Muscle layer of duodenum (tissue), 2 donors: ENCODE data around the gene RAG2.

Experiments used
- H3K27ac ChIP-seq: one replicate; pipeline ENCODE4 v1.7.0; 2013; ENCODE audit warnings: mild to moderate bottlenecking, low read length
- H3K27me3 ChIP-seq: one replicate; pipeline ENCODE4 v1.7.0; 2013; ENCODE audit warnings: low read depth, mild to moderate bottlenecking, control low read depth, low read length
- H3K36me3 ChIP-seq, 2 donors: one replicate each; pipeline ENCODE4 v1.7.0; 2013; ENCODE audit warnings: low read length in 2 of 2, control low read depth in 1 of 2, mild to moderate bottlenecking in 1 of 2; ENCODE audit not compliant: insufficient read depth in 2 of 2, control insufficient read depth in 1 of 2
- H3K4me1 ChIP-seq, 2 donors: one replicate each; pipeline ENCODE4 v1.7.0; 2013; ENCODE audit warnings: low read length in 2 of 2, mild to moderate bottlenecking in 2 of 2, control low read depth in 1 of 2, moderate library complexity in 1 of 2; ENCODE audit not compliant: insufficient read depth in 2 of 2, control insufficient read depth in 1 of 2
- H3K4me3 ChIP-seq, 2 donors: one replicate each; pipeline ENCODE4 v1.7.0; 2013; ENCODE audit warnings: low read length in 2 of 2, low read depth in 1 of 2, mild to moderate bottlenecking in 1 of 2
- H3K9me3 ChIP-seq, 2 donors: one replicate each; pipeline ENCODE4 v1.7.0; 2013; ENCODE audit warnings: low read length in 2 of 2, control low read depth in 1 of 2, mild to moderate bottlenecking in 1 of 2; ENCODE audit not compliant: control insufficient read depth in 1 of 2
- donor health status: healthy.

The RAG2 gene

DNA sequence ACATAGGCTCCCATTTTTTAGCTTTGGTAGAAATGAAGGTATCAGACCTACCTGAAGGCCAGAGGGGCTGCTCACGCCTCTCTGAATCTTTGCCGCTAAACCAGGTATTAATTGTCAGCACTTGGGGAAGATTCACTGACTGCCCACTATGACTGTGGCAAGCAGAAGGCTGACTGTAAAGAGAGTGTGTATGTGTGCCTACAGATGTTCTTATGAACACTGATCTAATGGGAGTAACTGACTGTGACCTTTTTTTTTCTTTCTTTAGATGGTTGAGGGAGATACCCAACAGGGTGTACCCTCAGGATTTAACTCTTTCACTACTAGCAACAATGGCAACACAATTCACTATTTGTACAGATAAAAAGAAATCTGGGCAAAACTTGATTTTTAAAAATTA lies at the start of gene RAG2:
Gene RAG2 (minus strand): TSS at position 186 of the 400 bp plus-strand sequence. CDS start 4,068 bp downstream, outside the sequence.
- Histone ChIP-seq H3K4me1 (peaks cover 0 to 11% of the 10 kb centered on the region in 2 donors), H3K27me3 (no peaks in the 10 kb centered on the region), H3K9me3 (no peaks in the 10 kb centered on the region), H3K27ac (no peak within 1 kb of the TSS), H3K36me3 (no peaks in the 10 kb centered on the region), H3K4me3 (no peak within 1 kb of the TSS)

DNA sequence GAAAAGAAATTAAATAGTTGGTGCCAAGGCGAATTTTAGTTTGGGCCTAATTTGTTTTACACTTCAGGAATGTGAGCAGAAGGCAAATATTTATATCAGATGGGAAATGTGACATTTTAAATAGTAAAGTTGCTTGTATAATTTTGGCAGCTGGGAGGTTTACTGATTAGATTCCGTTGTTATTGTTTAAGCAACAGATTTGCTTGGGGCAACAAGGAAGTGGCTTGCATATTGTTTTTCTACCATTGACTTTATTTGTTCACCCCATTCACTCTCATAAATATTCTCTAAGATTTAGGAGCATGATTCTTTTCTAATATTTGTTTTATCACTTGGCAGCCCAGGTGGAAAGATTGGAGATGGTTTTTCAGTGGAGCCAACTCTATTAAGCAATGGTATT lies 40.5 kb upstream of the RAG2 start:
- H3K36me3 ChIP-seq, result peaks cover 0 to 5% of the 10 kb centered on the region in 2 donors
- no peak overlapping the region for H3K4me3 ChIP-seq
- H3K4me1 ChIP-seq, result peaks cover 0 to 3% of the 10 kb centered on the region in 2 donors
- no peak overlapping the region for H3K27ac ChIP-seq
- no peaks in the 10 kb centered on the region for H3K9me3 ChIP-seq
- no peaks in the 10 kb centered on the region for H3K27me3 ChIP-seq

DNA sequence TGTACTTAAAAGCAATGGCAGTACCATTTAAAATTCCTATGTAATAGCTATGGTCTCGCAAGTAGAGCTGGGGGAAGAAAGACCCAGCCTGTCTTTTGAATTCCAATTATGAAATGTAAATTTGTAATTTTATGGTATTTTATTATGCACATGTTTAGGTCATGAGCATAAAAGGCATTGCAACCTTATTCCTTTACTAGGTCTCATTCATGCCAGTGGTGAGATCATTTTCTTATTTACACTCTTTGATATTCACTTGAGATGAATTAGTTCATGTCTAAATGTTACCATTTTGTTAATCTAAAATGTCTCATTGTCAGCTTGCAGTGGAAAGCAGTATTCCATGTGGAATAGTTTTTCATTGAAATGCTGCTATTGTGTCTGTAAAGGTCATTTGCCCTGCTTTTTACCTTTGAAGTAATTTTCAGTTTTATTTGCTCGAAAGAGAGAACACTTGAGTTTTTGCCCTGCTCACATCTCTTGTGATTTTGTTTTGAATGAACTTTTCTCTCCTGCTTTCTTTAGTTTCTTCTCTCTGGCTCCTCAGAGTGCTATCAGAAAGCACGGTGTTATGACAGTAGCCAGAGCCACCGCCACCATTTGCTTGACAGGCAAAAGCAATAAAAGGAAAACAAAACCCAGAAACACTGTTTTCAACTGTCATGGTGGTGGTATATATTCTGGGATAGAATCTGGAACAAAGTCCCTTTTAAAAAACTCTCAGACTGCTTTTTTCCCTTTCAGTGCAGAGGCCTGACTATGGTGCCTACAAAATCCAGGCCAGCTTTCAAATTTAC lies 37.2 kb upstream of the RAG2 start:
- Histone ChIP-seq H3K27ac (peak overlapping the region; percentile 70), H3K4me3 (no peak overlapping the region), H3K4me1 (peaks cover 0 to 3% of the 10 kb centered on the region in 2 donors)

DNA sequence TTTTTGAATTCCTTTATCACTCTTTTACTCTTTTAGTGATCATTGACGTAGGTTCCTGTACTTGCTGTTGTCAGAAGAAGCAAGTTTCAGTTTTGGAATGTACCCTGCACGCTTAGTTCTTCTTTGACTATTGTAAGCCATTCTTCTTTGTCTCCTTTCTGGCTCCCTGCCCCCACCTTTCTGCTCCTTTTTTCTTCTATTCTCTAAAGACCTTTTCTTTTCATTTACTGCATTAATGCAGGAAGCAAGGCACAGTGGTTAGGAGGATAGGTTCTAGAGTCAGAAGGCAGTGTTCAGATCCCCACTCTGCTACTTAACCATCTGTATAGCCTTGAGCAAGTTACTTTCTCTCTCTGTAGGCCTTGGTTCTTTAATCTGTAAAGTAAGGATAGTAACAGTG lies 33.7 kb upstream of the RAG2 start:
- Histone ChIP-seq H3K27ac (no peak overlapping the region), H3K27me3 (no peaks in the 10 kb centered on the region), H3K4me3 (no peak overlapping the region), H3K9me3 (no peaks in the 10 kb centered on the region), H3K36me3 (no peaks in the 10 kb centered on the region), H3K4me1 (peaks cover 0 to 6% of the 10 kb centered on the region in 2 donors)

More for the DNA sequence above, 37.2 kb upstream of the RAG2 start:
- no peaks in the 10 kb centered on the region for H3K27me3 ChIP-seq
- H3K9me3 ChIP-seq, result no peaks in the 10 kb centered on the region
- peaks cover 0 to 5% of the 10 kb centered on the region in 2 donors for H3K36me3 ChIP-seq

DNA sequence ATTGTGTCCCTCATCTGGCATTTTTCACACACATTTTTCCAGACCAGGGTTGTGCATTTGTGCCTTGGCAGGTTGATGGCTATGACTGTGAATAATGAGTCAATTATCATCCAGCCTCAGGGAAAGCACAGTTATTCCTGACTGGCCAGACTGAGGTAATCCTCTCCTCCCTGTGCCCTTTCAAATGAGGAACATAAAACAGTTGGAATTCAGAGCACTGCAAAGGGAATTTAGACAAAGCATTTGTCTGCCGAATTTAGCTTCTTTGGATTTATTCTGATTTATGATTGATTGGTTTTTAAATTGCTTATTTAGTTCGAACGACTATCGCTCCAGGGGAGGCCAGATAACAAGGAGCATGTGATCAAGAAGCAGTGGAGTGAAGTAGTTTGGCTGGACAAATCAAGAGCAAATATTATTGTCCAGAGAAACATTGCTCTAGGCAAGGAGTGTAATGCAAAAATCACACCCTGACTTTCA lies 30.8 kb upstream of the RAG2 start:
- Histone ChIP-seq H3K36me3 (no peaks in the 10 kb centered on the region), H3K27me3 (no peaks in the 10 kb centered on the region), H3K27ac (no peak overlapping the region), H3K9me3 (no peaks in the 10 kb centered on the region), H3K4me3 (no peak overlapping the region), H3K4me1 (peaks cover 0 to 3% of the 10 kb centered on the region in 2 donors)

DNA sequence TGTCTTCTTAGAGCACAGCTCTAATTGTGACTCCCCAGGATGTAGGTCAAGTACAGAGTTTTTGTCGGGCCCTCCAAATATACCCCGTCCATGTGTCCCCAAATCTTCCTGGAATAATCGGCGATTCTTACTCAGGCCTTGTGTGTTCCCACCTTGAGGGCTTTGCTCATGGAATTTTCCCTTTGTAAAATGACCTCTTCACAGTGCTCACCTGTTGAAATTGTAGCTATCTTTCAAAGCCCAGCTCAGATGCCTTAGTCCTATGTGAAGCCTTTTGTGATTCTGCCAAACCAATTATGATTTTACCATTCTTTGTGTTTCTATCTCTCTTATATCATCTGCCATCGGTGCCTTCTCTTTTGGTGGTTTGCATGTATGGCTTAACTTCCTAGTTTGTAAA lies 30.1 kb upstream of the RAG2 start:
- no peak overlapping the region for H3K27ac ChIP-seq
- H3K4me1 ChIP-seq, result peaks cover 0 to 3% of the 10 kb centered on the region in 2 donors

DNA sequence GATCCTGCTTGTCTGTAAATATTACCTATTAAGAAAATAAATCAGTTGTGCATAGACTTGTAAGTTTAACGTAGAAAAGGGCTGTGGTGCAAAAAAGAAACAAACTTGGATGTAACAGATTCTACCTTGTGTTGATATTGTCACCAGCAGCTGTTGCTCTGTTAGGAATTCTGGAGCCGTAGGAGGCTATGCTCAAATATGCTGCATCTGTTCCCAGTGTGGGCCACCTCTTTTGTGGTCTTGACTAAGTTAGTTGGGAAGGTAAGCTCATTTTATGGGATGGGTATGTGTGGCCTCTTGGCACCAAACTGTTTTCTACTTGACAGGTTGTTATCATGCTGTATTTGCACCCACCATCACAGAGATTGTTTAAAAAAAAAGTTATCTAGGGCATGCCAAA lies 29.4 kb upstream of the RAG2 start:
- Histone ChIP-seq H3K27ac (no peak overlapping the region), H3K4me3 (no peak overlapping the region), H3K9me3 (no peaks in the 10 kb centered on the region), H3K27me3 (no peaks in the 10 kb centered on the region), H3K36me3 (no peaks in the 10 kb centered on the region), H3K4me1 (peaks cover 0 to 3% of the 10 kb centered on the region in 2 donors)

More for the DNA sequence above, 30.1 kb upstream of the RAG2 start:
- H3K4me3 ChIP-seq, result no peak overlapping the region
- H3K36me3 ChIP-seq, result no peaks in the 10 kb centered on the region
- no peaks in the 10 kb centered on the region for H3K27me3 ChIP-seq
- H3K9me3 ChIP-seq, result no peaks in the 10 kb centered on the region

DNA sequence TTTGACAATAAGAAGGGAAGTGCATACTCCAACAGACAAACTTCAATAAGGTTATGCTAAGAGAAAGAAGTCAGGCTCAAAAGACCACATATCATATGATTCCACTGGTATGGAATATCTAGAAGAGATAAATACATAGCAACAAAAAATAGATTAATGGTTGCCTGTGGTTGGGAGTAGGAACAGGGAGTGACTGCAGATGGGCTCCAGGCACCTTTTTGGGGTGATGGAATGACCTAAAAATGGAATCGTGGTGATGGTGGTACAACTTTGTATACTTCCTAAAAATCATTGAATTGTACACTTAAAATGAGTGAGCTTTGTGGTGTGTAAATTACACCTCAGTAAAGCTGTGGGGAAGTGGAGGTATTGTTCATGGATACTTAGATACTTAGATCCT lies 29.0 kb upstream of the RAG2 start:
- H3K27me3 ChIP-seq, result no peaks in the 10 kb centered on the region
- H3K9me3 ChIP-seq, result no peaks in the 10 kb centered on the region
- no peaks in the 10 kb centered on the region for H3K36me3 ChIP-seq
- no peak overlapping the region for H3K4me3 ChIP-seq
- peaks cover 0 to 3% of the 10 kb centered on the region in 2 donors for H3K4me1 ChIP-seq
- no peak overlapping the region for H3K27ac ChIP-seq

DNA sequence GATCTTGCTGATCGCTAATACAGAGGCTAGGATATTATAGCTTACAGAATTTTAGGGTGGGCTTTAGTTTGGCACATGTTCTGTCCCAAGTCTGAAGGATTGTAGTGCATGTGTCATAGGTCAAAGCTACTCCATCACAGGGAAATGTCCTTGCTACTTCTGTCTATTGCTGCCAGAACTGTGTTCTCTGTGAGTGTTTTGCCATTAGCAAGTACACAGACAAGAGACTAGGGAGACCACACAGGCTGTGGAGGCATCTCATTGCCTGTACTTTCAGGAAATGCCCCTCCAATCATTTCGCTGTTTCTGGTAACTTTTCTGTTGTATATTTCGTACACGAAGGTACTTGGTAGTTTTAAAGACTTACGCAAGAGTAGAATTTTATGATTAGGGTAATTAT lies 25.5 kb upstream of the RAG2 start:
- no peaks in the 10 kb centered on the region for H3K36me3 ChIP-seq
- no peak overlapping the region for H3K4me3 ChIP-seq
- H3K27me3 ChIP-seq, result no peaks in the 10 kb centered on the region
- H3K27ac ChIP-seq, result no peak overlapping the region
- peaks cover 0 to 11% of the 10 kb centered on the region in 2 donors for H3K4me1 ChIP-seq
- H3K9me3 ChIP-seq, result no peaks in the 10 kb centered on the region

DNA sequence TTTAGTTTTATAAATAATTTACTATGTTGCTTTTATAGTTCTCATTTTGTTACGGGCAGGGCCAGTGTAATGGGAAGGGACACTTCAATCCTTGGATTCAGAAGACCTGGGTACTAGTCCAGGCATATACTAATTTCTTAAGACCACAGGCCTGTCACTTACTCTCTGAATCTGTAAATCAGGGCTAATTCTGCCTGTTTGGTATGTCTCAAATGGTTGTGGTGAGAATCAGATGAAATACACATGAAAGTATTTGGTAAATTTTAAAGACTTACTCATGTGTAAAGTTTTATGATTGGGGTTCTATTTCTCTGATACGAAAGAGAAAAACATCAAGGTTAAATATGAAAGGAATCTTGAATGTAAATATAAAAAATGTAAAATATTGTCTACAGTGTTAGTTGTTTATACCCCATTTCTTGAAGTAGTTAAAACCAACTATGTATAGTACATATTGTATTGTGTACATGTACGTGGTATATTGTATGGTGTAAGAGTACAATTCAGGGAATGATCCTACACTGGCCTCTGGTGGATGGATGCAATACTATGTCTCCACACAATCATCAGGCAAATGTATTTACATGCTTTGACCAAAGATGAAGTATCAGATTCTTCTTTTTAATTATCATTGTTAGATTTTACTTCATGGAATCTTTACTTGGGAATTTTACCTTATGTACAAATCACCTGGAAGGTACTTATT lies 24.5 kb upstream of the RAG2 start:
- H3K4me3 ChIP-seq, result no peak overlapping the region
- H3K9me3 ChIP-seq, result no peaks in the 10 kb centered on the region
- no peaks in the 10 kb centered on the region for H3K36me3 ChIP-seq
- no peak overlapping the region for H3K27ac ChIP-seq
- no peaks in the 10 kb centered on the region for H3K27me3 ChIP-seq
- H3K4me1 ChIP-seq, result peaks cover 0 to 11% of the 10 kb centered on the region in 2 donors

DNA sequence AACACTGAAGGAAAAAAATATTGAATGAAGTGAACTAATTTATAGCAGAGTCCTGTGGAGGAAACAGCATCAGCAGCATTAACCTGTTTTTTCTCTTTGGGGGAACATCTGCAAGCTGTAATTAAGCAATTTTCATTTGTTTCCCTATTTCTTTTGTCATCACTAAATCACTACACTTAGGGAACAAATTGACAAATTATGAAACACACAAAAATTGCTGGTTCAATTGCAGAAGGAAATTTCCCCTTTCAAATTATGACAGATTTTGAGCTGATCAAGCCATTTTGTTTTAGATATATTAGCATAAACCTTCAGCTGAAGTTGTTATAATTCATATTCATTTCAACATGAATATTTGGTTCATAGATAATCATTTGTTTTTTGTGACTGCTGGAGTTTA lies 22.2 kb upstream of the RAG2 start:
- H3K9me3 ChIP-seq, result no peaks in the 10 kb centered on the region
- no peak overlapping the region for H3K27ac ChIP-seq
- no peaks in the 10 kb centered on the region for H3K27me3 ChIP-seq
- H3K4me1 ChIP-seq, result peaks cover 0 to 11% of the 10 kb centered on the region in 2 donors
- H3K4me3 ChIP-seq, result no peak overlapping the region
- H3K36me3 ChIP-seq, result no peaks in the 10 kb centered on the region
